Measurements from ENCODE around the gene SLC37A1. TPM values are rescaled to one million over a fixed set of nuclear protein-coding genes. Genes with fewer than 3 reads are reported as not detected.

The SLC37A1 gene
- total RNA-seq, 2 experiments from 2014 or later, result 12.8 to 14.9 TPM

GRCh38 chr21:42514883-42515228 lies 1.2 kb downstream of the SLC37A1 start:
- no peaks in the 10 kb centered on the region for H3K27me3 Mint-ChIP-seq
- ATAC-seq, result peak; percentile 3
- peak overlapping the region; percentile 77 for H3K4me3 Mint-ChIP-seq
- H3K4me1 Mint-ChIP-seq (ENCODE audit: low read depth), result peaks cover 20% of the 10 kb centered on the region
- ChIA-PET CTCF (interaction anchor here (0.8 to 1.6 kb wide), 5 partner anchors 9 to 204 kb away, joined by 3 to 4 read pairs (median 3); no protein-coding TSS in a partner anchor), POLR2A (interaction anchor here (0.9 to 4.1 kb wide), 10 partner anchors 8 to 94 kb away, joined by 3 to 31 read pairs (median 3); partner anchors contain the start of gene RSPH1)
- peaks cover 17% of the 10 kb centered on the region for H3K36me3 Mint-ChIP-seq (ENCODE audit: low read depth)
- H3K9me3 Mint-ChIP-seq, result no peaks in the 10 kb centered on the region
- TF ChIP-seq, protein P1, sequence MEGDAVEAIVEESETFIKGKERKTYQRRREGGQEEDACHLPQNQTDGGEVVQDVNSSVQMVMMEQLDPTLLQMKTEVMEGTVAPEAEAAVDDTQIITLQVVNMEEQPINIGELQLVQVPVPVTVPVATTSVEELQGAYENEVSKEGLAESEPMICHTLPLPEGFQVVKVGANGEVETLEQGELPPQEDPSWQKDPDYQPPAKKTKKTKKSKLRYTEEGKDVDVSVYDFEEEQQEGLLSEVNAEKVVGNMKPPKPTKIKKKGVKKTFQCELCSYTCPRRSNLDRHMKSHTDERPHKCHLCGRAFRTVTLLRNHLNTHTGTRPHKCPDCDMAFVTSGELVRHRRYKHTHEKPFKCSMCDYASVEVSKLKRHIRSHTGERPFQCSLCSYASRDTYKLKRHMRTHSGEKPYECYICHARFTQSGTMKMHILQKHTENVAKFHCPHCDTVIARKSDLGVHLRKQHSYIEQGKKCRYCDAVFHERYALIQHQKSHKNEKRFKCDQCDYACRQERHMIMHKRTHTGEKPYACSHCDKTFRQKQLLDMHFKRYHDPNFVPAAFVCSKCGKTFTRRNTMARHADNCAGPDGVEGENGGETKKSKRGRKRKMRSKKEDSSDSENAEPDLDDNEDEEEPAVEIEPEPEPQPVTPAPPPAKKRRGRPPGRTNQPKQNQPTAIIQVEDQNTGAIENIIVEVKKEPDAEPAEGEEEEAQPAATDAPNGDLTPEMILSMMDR (IDR thresholded peaks at IDR 0.05), result no peak
- intact Hi-C loops (cut with micrococcal nuclease), result no loop called here
- H3K27ac Mint-ChIP-seq, result peak overlapping the region; percentile 63
- peak; percentile 23 for DNase-seq

- ChIA-PET POLR2A (interaction anchor here (1.0 to 4.1 kb wide), 3 partner anchors 11 to 61 kb away, joined by 3 to 31 read pairs (median 4); no protein-coding TSS in a partner anchor), CTCF (interaction anchor here (1.0 to 1.6 kb wide), 2 partner anchors 10 to 12 kb away, joined by 3 read pairs; no protein-coding TSS in a partner anchor)
- Mint-ChIP-seq H3K4me1 (ENCODE audit: low read depth) (peaks cover 20% of the 10 kb centered on the region), H3K27me3 (no peaks in the 10 kb centered on the region), H3K36me3 (ENCODE audit: low read depth) (peaks cover 27% of the 10 kb centered on the region), H3K27ac (no peak overlapping the region), H3K4me3 (peak overlapping the region; percentile 77), H3K9me3 (no peaks in the 10 kb centered on the region)
- DNase-seq, result no peak
- intact Hi-C loops (cut with micrococcal nuclease), result no loop called here
- ATAC-seq, result no peak
- TF ChIP-seq, protein P1 (IDR thresholded peaks at IDR 0.05), result no peak
Measured at GRCh38 chr21:42515708-42516502, 2.3 kb downstream of the SLC37A1 start.

GRCh38 chr21:42518215-42518614 lies 4.6 kb downstream of the SLC37A1 start:
- ChIA-PET POLR2A (no interaction called here), CTCF (no interaction called here)
- H3K27me3 Mint-ChIP-seq, result no peaks in the 10 kb centered on the region
- ATAC-seq (no peak), DNase-seq (no peak)
- H3K4me3 Mint-ChIP-seq, result no peak overlapping the region
- no peak overlapping the region for H3K27ac Mint-ChIP-seq
- H3K9me3 Mint-ChIP-seq, result no peaks in the 10 kb centered on the region
- H3K4me1 Mint-ChIP-seq (ENCODE audit: low read depth), result peaks cover 20% of the 10 kb centered on the region
- H3K36me3 Mint-ChIP-seq (ENCODE audit: low read depth), result peaks cover 34% of the 10 kb centered on the region
- TF ChIP-seq, protein P1 (IDR thresholded peaks at IDR 0.05), result no peak
- intact Hi-C loops (cut with micrococcal nuclease), result no loop called here

- Mint-ChIP-seq H3K4me3 (no peak overlapping the region), H3K27ac (no peak overlapping the region), H3K27me3 (no peaks in the 10 kb centered on the region), H3K4me1 (ENCODE audit: low read depth) (peaks cover 20% of the 10 kb centered on the region), H3K9me3 (no peaks in the 10 kb centered on the region), H3K36me3 (ENCODE audit: low read depth) (peaks cover 35% of the 10 kb centered on the region)
- no peak for ATAC-seq
- intact Hi-C loops (cut with micrococcal nuclease), result no loop called here
- POLR2A ChIA-PET, result no interaction called here
- DNase-seq, result no peak
- CTCF ChIA-PET, result no interaction called here
- TF ChIP-seq, protein P1 (IDR thresholded peaks at IDR 0.05), result no peak
Measured at GRCh38 chr21:42518626-42519025, 5.0 kb downstream of the SLC37A1 start.

DNA sequence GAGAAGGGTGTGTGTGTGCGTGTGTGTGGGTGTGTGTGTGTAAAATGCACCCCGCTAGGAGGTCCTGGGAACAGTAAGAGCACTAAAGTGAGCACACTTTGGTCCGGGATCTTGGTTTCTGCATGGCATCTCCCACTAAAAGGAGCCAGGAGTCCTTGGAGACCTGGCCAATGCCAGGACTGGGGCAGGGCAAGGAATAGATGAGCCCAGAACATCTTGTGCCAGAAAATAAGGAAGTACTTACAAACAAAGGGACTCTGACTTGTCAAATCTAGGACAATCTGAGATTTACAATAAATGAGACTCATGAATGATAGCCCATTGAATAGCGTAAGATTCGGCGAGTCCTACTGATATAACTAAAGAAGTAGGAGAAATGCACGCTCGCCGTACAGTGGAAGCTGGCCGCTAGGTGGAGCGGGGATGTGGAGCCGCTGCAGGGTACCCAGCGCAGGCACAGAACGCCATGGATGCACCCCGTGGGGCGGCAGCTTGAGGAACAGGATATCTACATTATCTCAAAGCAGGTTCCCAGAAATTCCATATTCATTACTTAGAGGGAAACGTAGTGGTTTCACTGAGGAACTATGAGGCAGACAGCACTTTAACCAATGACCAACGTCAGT lies 7.1 kb downstream of the SLC37A1 start:
- Mint-ChIP-seq H3K27ac (no peak overlapping the region), H3K36me3 (ENCODE audit: low read depth) (peaks cover 42% of the 10 kb centered on the region), H3K4me1 (ENCODE audit: low read depth) (peaks cover 29% of the 10 kb centered on the region), H3K4me3 (no peak overlapping the region), H3K9me3 (no peaks in the 10 kb centered on the region), H3K27me3 (no peaks in the 10 kb centered on the region)
- CTCF ChIA-PET, result no interaction called here
- DNase-seq (no peak), ATAC-seq (no peak)
- TF ChIP-seq, protein P1 (IDR thresholded peaks at IDR 0.05), result no peak
- POLR2A ChIA-PET, result no interaction called here
- intact Hi-C loops (cut with micrococcal nuclease), result no loop called here
